SK-N-SH (cell line): ENCODE results near the gene C18orf63. TPM values are rescaled to one million over a fixed set of nuclear protein-coding genes. Genes with fewer than 3 reads are reported as not detected.

ENCODE experiments used
- CTCF ChIA-PET: fragments of 300-600, 350-600 bp; formaldehyde crosslinking; extraction: SDS; loops from one replicate; lab custom pipeline; 2021; lab: Yijun Ruan, JAX
- POLR2A ChIA-PET: fragments of 350-600 bp; sonication (Branson Sonifier 250); formaldehyde crosslinking; extraction: SDS; loops from one replicate; lab custom pipeline; 2020; ENCODE audit warnings: antibody characterized with exemption, inconsistent platforms; lab: Yijun Ruan, JAX
- DNase-seq: peaks from one replicate; pipeline ENCODE4 v3.0.0; 2012
- H2AFZ ChIP-seq: fragments of 200-600 bp; sonication (generic); 2 replicates; pipeline ENCODE4 v1.8.1; 2016; ENCODE audit warnings: antibody characterized with exemption, mild to moderate bottlenecking, low read depth
- H3F3A ChIP-seq: fragments of 200-600 bp; sonication (generic); replicated peaks from 2 replicates; pipeline ENCODE3; 2016; ENCODE audit warnings: antibody characterized with exemption, mild to moderate bottlenecking; ENCODE audit not compliant: insufficient read depth
- H3K27ac ChIP-seq, 2 experiments: fragments of 200-500 bp in 1 of 2; fragments of 200-600 bp in 1 of 2; sonication (Bioruptor generic) in 1 of 2; sonication (generic), shearing (Covaris generic) in 1 of 2; 2 replicates each; pipeline versions ENCODE4 v1.5.1 to v1.6.1; 2014 to 2016; ENCODE audit warnings: low read depth in 2 of 2, inconsistent platforms in 1 of 2, low read length in 1 of 2, mild to moderate bottlenecking in 1 of 2, mixed read lengths in 1 of 2
- H3K27me3 ChIP-seq: fragments of 200-600 bp; sonication (generic), shearing (Covaris generic); 2 replicates; pipeline ENCODE4 v1.6.1; 2016; ENCODE audit warnings: mixed run types; ENCODE audit not compliant: insufficient read depth
- H3K36me3 ChIP-seq, 2 experiments: fragments of 200-500 bp in 1 of 2; fragments of 200-600 bp in 1 of 2; sonication (Bioruptor generic) in 1 of 2; sonication (generic) in 1 of 2; replicated peaks in 1 of 2; 2 replicates each; pipeline versions ENCODE3 to v1.5.1; 2014 to 2016; ENCODE audit warnings: low read length in 1 of 2, mild to moderate bottlenecking in 1 of 2; ENCODE audit not compliant: insufficient read depth in 2 of 2, control insufficient read depth in 1 of 2
- H3K4me1 ChIP-seq, 2 experiments: fragments of 200-500 bp in 1 of 2; fragments of 200-600 bp in 1 of 2; sonication (Bioruptor generic) in 1 of 2; sonication (generic), shearing (Covaris generic) in 1 of 2; 2 replicates each; pipeline versions ENCODE4 v1.5.1 to v1.6.1; 2014 to 2016; ENCODE audit warnings: low read depth in 1 of 2, low read length in 1 of 2, mixed run types in 1 of 2; ENCODE audit not compliant: insufficient read depth in 2 of 2, control insufficient read depth in 1 of 2
- H3K4me2 ChIP-seq: fragments of 200-600 bp; sonication (generic), shearing (Covaris generic); 2 replicates; pipeline ENCODE4 v1.6.1; 2017; ENCODE audit warnings: mixed run types
- H3K4me3 ChIP-seq, 2 experiments: fragments of 200-500 bp in 1 of 2; fragments of 200-600 bp in 1 of 2; sonication (Bioruptor generic) in 1 of 2; sonication (generic), shearing (Covaris generic) in 1 of 2; 2 replicates each; pipeline versions ENCODE4 v1.5.1 to v1.8.1; 2014 to 2016; ENCODE audit warnings: low read depth in 2 of 2, inconsistent platforms in 1 of 2, low read length in 1 of 2, mild to moderate bottlenecking in 1 of 2, mixed read lengths in 1 of 2, moderate library complexity in 1 of 2
- H3K79me2 ChIP-seq: fragments of 200-600 bp; sonication (generic); 2 replicates; pipeline ENCODE4 v1.8.1; 2017; ENCODE audit warnings: mild to moderate bottlenecking; ENCODE audit not compliant: insufficient read depth
- H3K9ac ChIP-seq: fragments of 200-600 bp; sonication (generic); 2 replicates; pipeline ENCODE4 v1.6.1; 2017; ENCODE audit warnings: mixed run types
- H3K9me2 ChIP-seq: fragments of 200-600 bp; sonication (generic); 2 replicates; pipeline ENCODE4 v1.6.1; 2017; ENCODE audit warnings: mixed run types
- H3K9me3 ChIP-seq: fragments of 200-600 bp; sonication (generic); 2 replicates; pipeline ENCODE4 v1.6.1; 2017; ENCODE audit warnings: mixed run types, mild to moderate bottlenecking, moderate library complexity
- H4K20me1 ChIP-seq: fragments of 200-600 bp; sonication (generic); 2 replicates; pipeline ENCODE4 v1.6.1; 2017; ENCODE audit warnings: mild to moderate bottlenecking, mixed run types; ENCODE audit not compliant: insufficient read depth
- CHD2 ChIP-seq: fragments of 150-350 bp; IDR thresholded peaks from 2 replicates; pipeline ENCODE4 v1.6.1; 2018; ENCODE audit warnings: low read length; ENCODE audit not compliant: partially characterized antibody
- CTCF ChIP-seq: fragments of 200-600 bp; sonication (generic); IDR thresholded peaks from 2 replicates; pipeline ENCODE4 v1.6.1; 2017; ENCODE audit warnings: antibody characterized with exemption, mild to moderate bottlenecking, moderate library complexity
- EZH2phosphoT487 ChIP-seq: fragments of 200-600 bp; sonication (generic); IDR thresholded peaks from 2 replicates; pipeline ENCODE4 v1.6.1; 2017; ENCODE audit warnings: low read depth, mixed run types, mild to moderate bottlenecking, antibody characterized with exemption, moderate library complexity, borderline replicate concordance
- FOXJ3 ChIP-seq: sonication (generic); formaldehyde crosslinking; IDR thresholded peaks from 2 replicates; pipeline ENCODE4 v1.5.1; 2020; ENCODE audit warnings: mild to moderate bottlenecking, missing genetic modification reagents
- GATA2 ChIP-seq: sonication (generic); formaldehyde crosslinking; IDR thresholded peaks from 2 replicates; pipeline ENCODE4 v1.5.0; 2020; ENCODE audit warnings: mild to moderate bottlenecking, missing genetic modification reagents
- JUND ChIP-seq: IDR thresholded peaks from 2 replicates; pipeline ENCODE4 v1.4.0; 2012
- NRF1 ChIP-seq: IDR thresholded peaks from 2 replicates; pipeline ENCODE4 v1.6.1; 2012; ENCODE audit warnings: low read depth, mild to moderate bottlenecking, low read length
- POLR2AphosphoS5 ChIP-seq: IDR thresholded peaks from 2 replicates; pipeline ENCODE4 v1.6.1; 2012; ENCODE audit warnings: low read depth, low read length
- RCOR1 ChIP-seq: fragments of 150-350 bp; IDR thresholded peaks from 2 replicates; pipeline ENCODE4 v1.6.1; 2017; ENCODE audit warnings: antibody characterized with exemption, low read length
- SMC3 ChIP-seq: IDR thresholded peaks from 2 replicates; pipeline ENCODE4 v1.6.1; 2012; ENCODE audit warnings: low read depth, low read length, improper control_type of control experiment
- TCF12 ChIP-seq: IDR thresholded peaks from 2 replicates; pipeline ENCODE4 v1.4.0; 2012
- TEAD4 ChIP-seq: IDR thresholded peaks from 2 replicates; pipeline ENCODE4 v1.4.0; 2012; ENCODE audit warnings: mild to moderate bottlenecking, borderline replicate concordance; ENCODE audit not compliant: insufficient read depth
- USF1 ChIP-seq: IDR thresholded peaks from 2 replicates; pipeline ENCODE4 v1.4.0; 2012; ENCODE audit warnings: low read depth, borderline replicate concordance
- USF2 ChIP-seq: fragments of 150-350 bp; IDR thresholded peaks from 2 replicates; pipeline ENCODE4 v1.6.1; 2017; ENCODE audit warnings: antibody characterized with exemption, low read length, low read depth, borderline replicate concordance
- WGBS: methylation state at CpG from one replicate; pipeline ENCODE4 v1.1.6; 2017; ENCODE audit warnings: low lambda C conversion rate; 5-methylcytosine and 5-hydroxymethylcytosine counted together
- polyA plus RNA-seq, 3 experiments: library from polyadenylated mRNA; depleted of rRNA; stranded (reverse); fragments of >200 nt; gene quantifications; 2 replicates each; pipeline ENCODE4 v1.2.3, GENCODE V29; 2012
- TF ChIP-seq, protein P1 (sequence below): IDR thresholded peaks from 2 replicates; pipeline ENCODE4 v1.4.0; 2012; ENCODE audit warnings: low read depth, borderline replicate concordance
- TF ChIP-seq, protein P2 (sequence below): IDR thresholded peaks from 2 replicates; pipeline ENCODE4 v1.4.0; 2012; ENCODE audit warnings: low read depth

C18orf63 gene
- polyA plus RNA-seq, 1 of the 3 experiments (the other 2 are of a cell fraction) = not detected

- DNase-seq = no peak
- H3K27me3 ChIP-seq = peaks cover 28% of the 10 kb centered on the region
- H3K79me2 ChIP-seq = no peaks in the 10 kb centered on the region
- H4K20me1 ChIP-seq = no peaks in the 10 kb centered on the region
- H3K27ac ChIP-seq = no peak overlapping the region
- no peak overlapping the region for H3K4me3 ChIP-seq
- no peaks in the 10 kb centered on the region for H3F3A ChIP-seq
- CTCF ChIA-PET = interaction anchor here (0.6 to 1.5 kb wide), 3 partner anchors 10 to 94 kb away, joined by 3 read pairs; no protein-coding TSS in a partner anchor
- H3K9me3 ChIP-seq = no peaks in the 10 kb centered on the region
- 15% methylated on average over 14 of the region's 14 CpGs for WGBS
- no peak overlapping the region for H2AFZ ChIP-seq
- no peaks in the 10 kb centered on the region for H3K36me3 ChIP-seq
- H3K9ac ChIP-seq = no peak overlapping the region
- POLR2A ChIA-PET = no interaction called here
- H3K9me2 ChIP-seq = no peaks in the 10 kb centered on the region
- no peak overlapping the region for H3K4me2 ChIP-seq
- no peaks in the 10 kb centered on the region for H3K4me1 ChIP-seq
- TF ChIP-seq USF2 = no peak
- no peak for TF ChIP-seq EZH2phosphoT487
- no peak for TF ChIP-seq NRF1
- no peak for TF ChIP-seq SMC3
- TF ChIP-seq, protein P1, sequence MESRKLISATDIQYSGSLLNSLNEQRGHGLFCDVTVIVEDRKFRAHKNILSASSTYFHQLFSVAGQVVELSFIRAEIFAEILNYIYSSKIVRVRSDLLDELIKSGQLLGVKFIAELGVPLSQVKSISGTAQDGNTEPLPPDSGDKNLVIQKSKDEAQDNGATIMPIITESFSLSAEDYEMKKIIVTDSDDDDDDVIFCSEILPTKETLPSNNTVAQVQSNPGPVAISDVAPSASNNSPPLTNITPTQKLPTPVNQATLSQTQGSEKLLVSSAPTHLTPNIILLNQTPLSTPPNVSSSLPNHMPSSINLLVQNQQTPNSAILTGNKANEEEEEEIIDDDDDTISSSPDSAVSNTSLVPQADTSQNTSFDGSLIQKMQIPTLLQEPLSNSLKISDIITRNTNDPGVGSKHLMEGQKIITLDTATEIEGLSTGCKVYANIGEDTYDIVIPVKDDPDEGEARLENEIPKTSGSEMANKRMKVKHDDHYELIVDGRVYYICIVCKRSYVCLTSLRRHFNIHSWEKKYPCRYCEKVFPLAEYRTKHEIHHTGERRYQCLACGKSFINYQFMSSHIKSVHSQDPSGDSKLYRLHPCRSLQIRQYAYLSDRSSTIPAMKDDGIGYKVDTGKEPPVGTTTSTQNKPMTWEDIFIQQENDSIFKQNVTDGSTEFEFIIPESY = no peak
- no peak for TF ChIP-seq POLR2AphosphoS5
- TF ChIP-seq, all 33 proteins: peak for 0
Measured at GRCh38 chr18:74399091-74399887, 83.7 kb downstream of the C18orf63 start.

GRCh38 chr18:74400813-74401212, 85.2 kb downstream of the C18orf63 start:
- CTCF ChIA-PET = no interaction called here
- H3K27me3 ChIP-seq = peaks cover 28% of the 10 kb centered on the region
- no peak overlapping the region for H3K4me2 ChIP-seq
- no peaks in the 10 kb centered on the region for H3K36me3 ChIP-seq
- H2AFZ ChIP-seq = no peak overlapping the region
- H3K27ac ChIP-seq = no peak overlapping the region
- no peaks in the 10 kb centered on the region for H3K79me2 ChIP-seq
- H3K4me3 ChIP-seq = no peak overlapping the region
- no peaks in the 10 kb centered on the region for H3F3A ChIP-seq
- H4K20me1 ChIP-seq = no peaks in the 10 kb centered on the region
- DNase-seq = no peak
- 6% methylated on average over 4 of the region's 4 CpGs for WGBS
- POLR2A ChIA-PET = no interaction called here
- no peaks in the 10 kb centered on the region for H3K9me2 ChIP-seq
- TF ChIP-seq JUND (no peak), TEAD4 (no peak), NRF1 (no peak), USF1 (no peak), GATA2 (CRISPR knock-in tag) (no peak), USF2 (no peak), CHD2 (no peak), EZH2phosphoT487 (no peak), RCOR1 (no peak), CTCF (no peak), FOXJ3 (CRISPR knock-in tag) (no peak), TCF12 (no peak)
- TF ChIP-seq, protein P1 = no peak
- TF ChIP-seq, protein P2, sequence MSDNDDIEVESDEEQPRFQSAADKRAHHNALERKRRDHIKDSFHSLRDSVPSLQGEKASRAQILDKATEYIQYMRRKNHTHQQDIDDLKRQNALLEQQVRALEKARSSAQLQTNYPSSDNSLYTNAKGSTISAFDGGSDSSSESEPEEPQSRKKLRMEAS = no peak
- H3K9ac ChIP-seq = no peak overlapping the region
- no peaks in the 10 kb centered on the region for H3K9me3 ChIP-seq
- no peaks in the 10 kb centered on the region for H3K4me1 ChIP-seq
